ENCODE results near the gene PDE7B. TPM values are rescaled to one million over a fixed set of nuclear protein-coding genes. Genes with fewer than 3 reads are reported as not detected.

Gene PDE7B
- polyA plus RNA-seq, 1 donor (not counting 4 experiments of a cell fraction or from before 2014, with no cell fraction given): 0.01 TPM

DNA sequence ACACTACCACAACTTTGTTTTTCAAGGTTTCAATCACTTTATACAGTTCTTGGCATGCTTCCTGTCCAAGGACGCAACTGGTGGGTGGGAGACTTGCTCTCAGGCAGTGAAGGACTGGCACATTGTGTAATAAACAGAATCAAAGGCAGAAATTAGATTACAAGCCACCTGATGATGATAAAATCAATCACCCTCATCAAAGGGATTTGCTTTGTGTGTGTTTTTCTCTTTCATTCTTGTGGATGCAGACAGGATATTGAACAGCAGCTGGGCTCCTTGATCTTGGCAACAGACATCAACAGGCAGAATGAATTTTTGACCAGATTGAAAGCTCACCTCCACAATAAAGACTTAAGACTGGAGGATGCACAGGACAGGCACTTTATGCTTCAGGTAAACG lies 327.2 kb downstream of the PDE7B start:
- Histone ChIP-seq H3K9ac (ENCODE audit: control insufficient read depth, extremely low read depth, insufficient read depth, low read length) (no peak overlapping the region), H2AFZ (ENCODE audit: control insufficient read depth, low read length) (no peak overlapping the region), H3K9me3 (ENCODE audit: control insufficient read depth, low read depth, low read length) (no peaks in the 10 kb centered on the region), H3K36me3 (ENCODE audit: control insufficient read depth in 2 of 2, extremely low read depth in 1 of 2, insufficient read depth in 2 of 2, low read length in 2 of 2) (no peaks in the 10 kb centered on the region), H3K79me2 (ENCODE audit: control insufficient read depth, insufficient read depth, low read length) (no peaks in the 10 kb centered on the region), H3K27ac (ENCODE audit: control insufficient read depth, insufficient read depth, low read length) (no peak overlapping the region), H3K4me3 (ENCODE audit: control insufficient read depth in 2 of 3, extremely low read depth in 1 of 3, insufficient read depth in 2 of 3, low read depth in 1 of 3, low read length in 3 of 3) (no peak overlapping the region), H3K27me3 (ENCODE audit: control insufficient read depth, extremely low read depth, insufficient read depth, low read length) (no peaks in the 10 kb centered on the region), H3K9me1 (ENCODE audit: control insufficient read depth, extremely low read depth, insufficient read depth, low read length) (no peaks in the 10 kb centered on the region), H3K4me2 (ENCODE audit: control insufficient read depth, extremely low read depth, insufficient read depth, low read depth, low read length) (no peak overlapping the region), H3K4me1 (ENCODE audit: control insufficient read depth, extremely low read depth, insufficient read depth, low read length) (no peaks in the 10 kb centered on the region), H4K20me1 (ENCODE audit: control insufficient read depth, extremely low read depth, insufficient read depth, low read length) (no peaks in the 10 kb centered on the region)
- TF ChIP-seq EZH2 (IDR thresholded peaks at IDR 0.05; ENCODE audit: low read length): no peak
- no peak for DNase-seq (ENCODE audit: low read depth, low spot score)
- dilution Hi-C loops (cut with MboI; ENCODE audit: extremely low pct_ligation_motif_present, low sequenced_read_pairs): no loop called here
- no peak for FAIRE-seq

DNA sequence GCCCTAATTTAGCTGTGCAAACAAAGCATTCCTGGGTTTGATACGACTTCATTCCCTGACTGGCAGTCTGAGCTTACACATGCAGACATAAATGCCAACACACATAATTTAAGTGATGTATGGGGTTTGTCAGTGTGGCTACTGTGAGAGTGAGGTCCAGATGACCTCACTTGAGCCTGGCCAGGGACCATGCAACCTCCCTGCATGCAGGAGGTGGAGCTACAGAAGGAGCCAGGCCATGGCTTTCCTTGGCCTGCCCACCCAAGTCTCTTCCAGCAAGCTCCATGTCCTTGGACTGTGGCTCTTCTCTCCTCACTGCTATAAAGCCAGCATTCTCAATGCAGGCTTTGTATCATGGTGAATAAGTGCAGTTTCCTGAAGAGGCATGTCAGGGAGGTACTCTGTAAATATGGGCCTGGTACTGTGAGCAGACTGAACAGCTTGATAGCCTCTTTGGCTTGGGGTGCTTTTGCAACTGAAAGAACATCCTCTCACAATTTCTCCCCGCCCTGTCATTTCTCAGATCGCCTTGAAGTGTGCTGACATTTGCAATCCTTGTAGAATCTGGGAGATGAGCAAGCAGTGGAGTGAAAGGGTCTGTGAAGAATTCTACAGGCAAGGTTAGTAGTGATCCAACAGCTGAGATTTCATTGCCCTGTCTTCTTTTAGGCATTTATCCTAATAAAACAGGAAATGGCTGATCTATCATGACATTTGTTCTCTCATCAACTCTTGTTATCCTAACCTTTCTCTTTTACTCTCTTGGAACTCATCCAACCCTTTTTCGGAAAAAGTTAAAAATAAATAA lies 329.4 kb downstream of the PDE7B start:
- H3K27ac ChIP-seq (ENCODE audit: control insufficient read depth, insufficient read depth, low read length): no peak overlapping the region
- TF ChIP-seq, protein P1, sequence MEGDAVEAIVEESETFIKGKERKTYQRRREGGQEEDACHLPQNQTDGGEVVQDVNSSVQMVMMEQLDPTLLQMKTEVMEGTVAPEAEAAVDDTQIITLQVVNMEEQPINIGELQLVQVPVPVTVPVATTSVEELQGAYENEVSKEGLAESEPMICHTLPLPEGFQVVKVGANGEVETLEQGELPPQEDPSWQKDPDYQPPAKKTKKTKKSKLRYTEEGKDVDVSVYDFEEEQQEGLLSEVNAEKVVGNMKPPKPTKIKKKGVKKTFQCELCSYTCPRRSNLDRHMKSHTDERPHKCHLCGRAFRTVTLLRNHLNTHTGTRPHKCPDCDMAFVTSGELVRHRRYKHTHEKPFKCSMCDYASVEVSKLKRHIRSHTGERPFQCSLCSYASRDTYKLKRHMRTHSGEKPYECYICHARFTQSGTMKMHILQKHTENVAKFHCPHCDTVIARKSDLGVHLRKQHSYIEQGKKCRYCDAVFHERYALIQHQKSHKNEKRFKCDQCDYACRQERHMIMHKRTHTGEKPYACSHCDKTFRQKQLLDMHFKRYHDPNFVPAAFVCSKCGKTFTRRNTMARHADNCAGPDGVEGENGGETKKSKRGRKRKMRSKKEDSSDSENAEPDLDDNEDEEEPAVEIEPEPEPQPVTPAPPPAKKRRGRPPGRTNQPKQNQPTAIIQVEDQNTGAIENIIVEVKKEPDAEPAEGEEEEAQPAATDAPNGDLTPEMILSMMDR (optimal IDR thresholded peaks at IDR 0.05 in 1 of 3, IDR thresholded peaks at IDR 0.05 in 1 of 3, conservative IDR thresholded peaks at IDR 0.05 in 1 of 3; ENCODE audit: extremely low read depth in 1 of 3, insufficient read depth in 2 of 3, low read length in 3 of 3): no peak
- TF ChIP-seq EZH2 (IDR thresholded peaks at IDR 0.05; ENCODE audit: low read length): no peak
- H3K9ac ChIP-seq (ENCODE audit: control insufficient read depth, extremely low read depth, insufficient read depth, low read length): no peak overlapping the region
- H3K79me2 ChIP-seq (ENCODE audit: control insufficient read depth, insufficient read depth, low read length): no peaks in the 10 kb centered on the region
- FAIRE-seq (no peak), DNase-seq (ENCODE audit: low read depth, low spot score) (no peak)
- H3K27me3 ChIP-seq (ENCODE audit: control insufficient read depth, extremely low read depth, insufficient read depth, low read length): no peaks in the 10 kb centered on the region
- no peaks in the 10 kb centered on the region for H4K20me1 ChIP-seq (ENCODE audit: control insufficient read depth, extremely low read depth, insufficient read depth, low read length)
- H3K9me1 ChIP-seq (ENCODE audit: control insufficient read depth, extremely low read depth, insufficient read depth, low read length): no peaks in the 10 kb centered on the region
- no peaks in the 10 kb centered on the region for H3K9me3 ChIP-seq (ENCODE audit: control insufficient read depth, low read depth, low read length)
- H3K4me2 ChIP-seq (ENCODE audit: control insufficient read depth, extremely low read depth, insufficient read depth, low read depth, low read length): no peak overlapping the region
- H3K4me3 ChIP-seq (ENCODE audit: control insufficient read depth in 2 of 3, extremely low read depth in 1 of 3, insufficient read depth in 2 of 3, low read depth in 1 of 3, low read length in 3 of 3): no peak overlapping the region
- no peaks in the 10 kb centered on the region for H3K36me3 ChIP-seq (ENCODE audit: control insufficient read depth in 2 of 2, extremely low read depth in 1 of 2, insufficient read depth in 2 of 2, low read length in 2 of 2)
- no peak overlapping the region for H2AFZ ChIP-seq (ENCODE audit: control insufficient read depth, low read length)
- H3K4me1 ChIP-seq (ENCODE audit: control insufficient read depth, extremely low read depth, insufficient read depth, low read length): no peaks in the 10 kb centered on the region
- dilution Hi-C loops (cut with MboI; ENCODE audit: extremely low pct_ligation_motif_present, low sequenced_read_pairs): no loop called here

DNA sequence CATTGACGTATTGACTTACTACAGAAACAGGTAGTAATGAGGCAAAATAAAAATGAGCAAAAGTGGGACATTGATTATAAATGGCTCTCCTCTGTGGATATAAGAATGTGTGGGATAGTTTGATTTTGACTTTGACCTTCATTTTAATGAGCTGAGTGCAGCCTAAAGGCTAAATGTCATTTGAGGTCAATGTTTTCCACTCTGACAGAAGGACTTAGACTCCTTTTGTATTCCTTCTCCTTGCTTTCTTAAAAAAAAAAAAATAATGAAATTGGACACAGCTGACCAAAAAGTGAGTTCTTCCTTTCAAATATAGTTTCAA lies 330.0 kb downstream of the PDE7B start:
- no peaks in the 10 kb centered on the region for H3K4me1 ChIP-seq (ENCODE audit: control insufficient read depth, extremely low read depth, insufficient read depth, low read length)
- dilution Hi-C loops (cut with MboI; ENCODE audit: extremely low pct_ligation_motif_present, low sequenced_read_pairs): no loop called here
- H3K27me3 ChIP-seq (ENCODE audit: control insufficient read depth, extremely low read depth, insufficient read depth, low read length): no peaks in the 10 kb centered on the region
- H3K9me1 ChIP-seq (ENCODE audit: control insufficient read depth, extremely low read depth, insufficient read depth, low read length): no peaks in the 10 kb centered on the region
- no peak overlapping the region for H3K9ac ChIP-seq (ENCODE audit: control insufficient read depth, extremely low read depth, insufficient read depth, low read length)
- DNase-seq (ENCODE audit: low read depth, low spot score): no peak
- TF ChIP-seq, protein P1 (optimal IDR thresholded peaks at IDR 0.05 in 1 of 3, IDR thresholded peaks at IDR 0.05 in 1 of 3, conservative IDR thresholded peaks at IDR 0.05 in 1 of 3; ENCODE audit: extremely low read depth in 1 of 3, insufficient read depth in 2 of 3, low read length in 3 of 3): no peak
- no peak for TF ChIP-seq EZH2 (IDR thresholded peaks at IDR 0.05; ENCODE audit: low read length)
- H3K27ac ChIP-seq (ENCODE audit: control insufficient read depth, insufficient read depth, low read length): no peak overlapping the region
- H2AFZ ChIP-seq (ENCODE audit: control insufficient read depth, low read length): no peak overlapping the region
- no peaks in the 10 kb centered on the region for H3K79me2 ChIP-seq (ENCODE audit: control insufficient read depth, insufficient read depth, low read length)
- H3K4me2 ChIP-seq (ENCODE audit: control insufficient read depth, extremely low read depth, insufficient read depth, low read depth, low read length): no peak overlapping the region
- H3K36me3 ChIP-seq (ENCODE audit: control insufficient read depth in 2 of 2, extremely low read depth in 1 of 2, insufficient read depth in 2 of 2, low read length in 2 of 2): no peaks in the 10 kb centered on the region
- H4K20me1 ChIP-seq (ENCODE audit: control insufficient read depth, extremely low read depth, insufficient read depth, low read length): no peaks in the 10 kb centered on the region
- H3K4me3 ChIP-seq (ENCODE audit: control insufficient read depth in 2 of 3, extremely low read depth in 1 of 3, insufficient read depth in 2 of 3, low read depth in 1 of 3, low read length in 3 of 3): no peak overlapping the region
- no peaks in the 10 kb centered on the region for H3K9me3 ChIP-seq (ENCODE audit: control insufficient read depth, low read depth, low read length)
- no peak for FAIRE-seq
